Globus pallidus (tissue), 1 donor: ENCODE results near the gene MTF1.
"Not testable (repeated sequence)": the region's sequence is repeated elsewhere in the genome, so short reads cannot be mapped to it uniquely, and the experiment has no call there.

Experiments used
- DNase-seq: peaks from one replicate; pipeline ENCODE4 v3.0.0-alpha.2; 2015; ENCODE audit warnings: low spot score

Gene MTF1

GRCh38 chr1:37793773-37794371 lies 65.5 kb downstream of the MTF1 start, which contains the start of gene MANEAL:
Gene MANEAL (plus strand): TSS chr1:37793847. CDS start chr1:37794183, 336 bp downstream.
- DNase-seq = no peak

GRCh38 chr1:37792943-37793686 lies 66.3 kb downstream of the MTF1 start:
- DNase-seq = no peak

GRCh38 chr1:37782491-37782890 lies 76.9 kb downstream of the MTF1 start:
- DNase-seq = no peak

- DNase-seq = no peak
Observed at GRCh38 chr1:37778654-37779053, 80.7 kb downstream of the MTF1 start.

GRCh38 chr1:37776946-37777516 lies 82.4 kb downstream of the MTF1 start:
- no peak for DNase-seq

- DNase-seq = not testable (repeated sequence)
Observed at GRCh38 chr1:37771440-37771839, 88.0 kb downstream of the MTF1 start.

- no peak for DNase-seq
Observed at GRCh38 chr1:37767488-37767887, 91.9 kb downstream of the MTF1 start.

GRCh38 chr1:37765916-37766664 lies 93.3 kb downstream of the MTF1 start:
- no peak for DNase-seq

- no peak for DNase-seq
Observed at GRCh38 chr1:37764888-37765441, 94.4 kb downstream of the MTF1 start, which contains the start of gene EPHA10. Gene EPHA10 (minus strand): TSS chr1:37765120. CDS start chr1:37765066, 54 bp downstream.

- DNase-seq = no peak
Observed at GRCh38 chr1:37764414-37764825, 95.0 kb downstream of the MTF1 start.

GRCh38 chr1:37763791-37764413 lies 95.5 kb downstream of the MTF1 start:
- no peak for DNase-seq

GRCh38 chr1:37762516-37762915 lies 96.9 kb downstream of the MTF1 start:
- DNase-seq = no peak

- DNase-seq = no peak
Observed at GRCh38 chr1:37761416-37762095, 97.8 kb downstream of the MTF1 start.
